Gastrocnemius medialis (tissue), 4 donors: ENCODE measurements around the gene AGPS.

Source experiments
- POLR2A ChIP-seq, 2 donors: fragments of 450-650 bp; IDR thresholded peaks; one replicate each; pipeline ENCODE4 v1.6.1; 2017; ENCODE audit warnings: antibody characterized with exemption in 2 of 2, mild to moderate bottlenecking in 2 of 2, moderate library complexity in 2 of 2
- TF ChIP-seq, protein P1 (sequence below), 5 experiments: fragments of 450-650 bp in 3 of 5; fragments of 200-600 bp in 2 of 5; sonication (generic) in 2 of 5; IDR thresholded peaks in 4 of 5; conservative IDR thresholded peaks in 1 of 5; 1 replicate in 4 of 5; 2 replicates in 1 of 5; pipeline ENCODE4 v1.5.1; 2016 to 2019; ENCODE audit warnings: antibody characterized with exemption in 5 of 5, mild to moderate bottlenecking in 3 of 5, moderate library complexity in 3 of 5

DNA sequence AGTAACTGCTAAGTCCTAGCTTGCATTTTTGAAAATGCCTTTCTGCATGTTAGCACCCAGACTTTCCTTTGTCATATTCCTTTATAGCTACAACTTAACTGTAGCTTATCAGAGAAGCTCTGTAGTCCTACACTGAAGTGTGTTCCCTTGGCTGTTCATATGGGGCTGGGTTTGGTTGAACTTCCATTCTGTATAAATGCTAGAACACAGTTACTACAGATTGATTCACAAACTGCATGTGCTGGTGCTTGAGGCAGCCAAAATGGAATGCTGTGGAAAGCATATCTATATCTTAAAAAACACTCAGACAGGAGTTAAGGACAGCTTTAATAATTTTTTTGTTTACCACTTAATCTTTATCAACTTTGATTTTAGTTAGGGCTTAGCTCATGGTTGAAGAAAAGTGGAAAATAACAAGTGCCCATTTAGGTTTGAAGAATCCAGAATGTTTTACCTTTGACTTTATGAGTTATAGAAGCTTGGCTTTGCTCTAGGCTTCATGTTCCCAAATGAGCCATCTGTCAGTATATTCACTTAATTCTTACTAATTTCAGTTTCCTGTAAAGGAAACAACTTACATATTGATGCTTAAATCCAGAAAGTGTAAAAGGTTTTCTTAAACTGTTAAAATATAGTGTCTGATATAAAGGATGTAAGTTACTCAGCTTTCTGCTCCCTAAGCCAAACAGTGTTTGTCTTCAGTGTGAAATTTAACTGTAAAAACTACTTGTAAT lies 148.9 kb downstream of the AGPS start:
- no peak for TF ChIP-seq POLR2A (IDR thresholded peaks at IDR 0.05)
- TF ChIP-seq, protein P1, sequence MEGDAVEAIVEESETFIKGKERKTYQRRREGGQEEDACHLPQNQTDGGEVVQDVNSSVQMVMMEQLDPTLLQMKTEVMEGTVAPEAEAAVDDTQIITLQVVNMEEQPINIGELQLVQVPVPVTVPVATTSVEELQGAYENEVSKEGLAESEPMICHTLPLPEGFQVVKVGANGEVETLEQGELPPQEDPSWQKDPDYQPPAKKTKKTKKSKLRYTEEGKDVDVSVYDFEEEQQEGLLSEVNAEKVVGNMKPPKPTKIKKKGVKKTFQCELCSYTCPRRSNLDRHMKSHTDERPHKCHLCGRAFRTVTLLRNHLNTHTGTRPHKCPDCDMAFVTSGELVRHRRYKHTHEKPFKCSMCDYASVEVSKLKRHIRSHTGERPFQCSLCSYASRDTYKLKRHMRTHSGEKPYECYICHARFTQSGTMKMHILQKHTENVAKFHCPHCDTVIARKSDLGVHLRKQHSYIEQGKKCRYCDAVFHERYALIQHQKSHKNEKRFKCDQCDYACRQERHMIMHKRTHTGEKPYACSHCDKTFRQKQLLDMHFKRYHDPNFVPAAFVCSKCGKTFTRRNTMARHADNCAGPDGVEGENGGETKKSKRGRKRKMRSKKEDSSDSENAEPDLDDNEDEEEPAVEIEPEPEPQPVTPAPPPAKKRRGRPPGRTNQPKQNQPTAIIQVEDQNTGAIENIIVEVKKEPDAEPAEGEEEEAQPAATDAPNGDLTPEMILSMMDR (IDR thresholded peaks at IDR 0.05 in 4 of 5, conservative IDR thresholded peaks at IDR 0.05 in 1 of 5) = no peak
